Measurements from ENCODE around the gene KCNMA1.

KCNMA1 gene

DNA sequence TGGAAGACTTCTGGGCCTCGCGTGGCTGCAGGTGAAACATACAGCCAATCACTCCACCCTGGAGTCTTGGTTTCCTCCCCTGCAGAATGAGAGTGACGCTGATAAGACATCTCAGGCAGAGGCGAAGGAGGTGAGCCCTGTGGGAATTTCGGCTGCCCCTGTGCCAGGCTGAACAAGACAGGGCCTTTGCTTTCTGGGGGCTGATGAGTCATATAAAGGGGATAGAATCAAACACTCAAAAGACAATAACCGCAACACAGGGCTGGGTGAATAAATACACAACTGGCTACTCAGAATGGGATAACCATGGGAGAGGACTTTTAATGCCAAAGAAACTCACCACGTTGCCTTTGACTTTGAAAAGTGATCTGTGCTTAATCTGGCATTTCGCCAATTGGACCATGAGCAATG lies 143.8 kb downstream of the KCNMA1 start:
- no peak overlapping the region for H3K4me3 ChIP-seq (ENCODE audit: low read length)
- no peak overlapping the region for H3K27ac ChIP-seq (ENCODE audit: low read depth, low read length)
- no peaks in the 10 kb centered on the region for H3K27me3 ChIP-seq (ENCODE audit: insufficient read depth, low read length)
- no peak overlapping the region for H3K9ac ChIP-seq (ENCODE audit: low read depth, low read length)
- H3K4me1 ChIP-seq (ENCODE audit: insufficient read depth, low read length), result 0 out of 2 replicates have a peak, but pooled peaks cover 3% of the 10 kb centered on the region
- H3K36me3 ChIP-seq (ENCODE audit: insufficient read depth, low read length), result no peaks in the 10 kb centered on the region
- WGBS, result 96% methylated on average over 8 of the region's 8 CpGs
- H3K9me3 ChIP-seq (ENCODE audit: insufficient read depth, low read depth, low read length), result no peaks in the 10 kb centered on the region

DNA sequence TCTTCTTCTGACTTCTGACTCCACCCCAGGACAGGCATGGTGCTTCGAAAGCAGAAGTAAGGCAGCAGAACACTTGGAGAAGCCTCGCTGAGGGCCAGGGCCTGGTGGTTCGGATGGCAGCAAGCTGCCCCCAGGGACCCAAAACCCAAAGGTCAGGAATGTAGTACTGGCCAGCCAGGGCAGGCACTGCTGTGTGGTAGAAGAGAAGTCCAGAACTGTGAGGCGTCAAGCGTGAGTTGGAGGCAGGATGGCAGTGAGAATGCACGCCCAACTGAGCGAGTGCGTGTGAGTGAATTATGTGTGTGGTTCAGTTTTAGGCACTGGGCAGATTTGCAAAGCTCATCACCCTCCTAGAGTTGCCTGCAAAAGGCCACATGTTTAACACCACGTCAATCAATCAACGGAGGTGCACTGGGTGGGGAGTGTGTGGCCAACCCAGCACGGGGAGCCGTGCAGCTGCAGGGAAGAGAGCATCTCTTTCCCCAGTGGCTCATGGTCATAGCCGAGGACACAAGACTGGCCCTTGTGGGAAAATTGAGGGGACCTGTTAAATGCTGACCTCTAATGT lies 144.3 kb downstream of the KCNMA1 start:
- 93% methylated on average over 13 of the region's 13 CpGs for WGBS
- H3K27me3 ChIP-seq (ENCODE audit: insufficient read depth, low read length), result no peaks in the 10 kb centered on the region

DNA sequence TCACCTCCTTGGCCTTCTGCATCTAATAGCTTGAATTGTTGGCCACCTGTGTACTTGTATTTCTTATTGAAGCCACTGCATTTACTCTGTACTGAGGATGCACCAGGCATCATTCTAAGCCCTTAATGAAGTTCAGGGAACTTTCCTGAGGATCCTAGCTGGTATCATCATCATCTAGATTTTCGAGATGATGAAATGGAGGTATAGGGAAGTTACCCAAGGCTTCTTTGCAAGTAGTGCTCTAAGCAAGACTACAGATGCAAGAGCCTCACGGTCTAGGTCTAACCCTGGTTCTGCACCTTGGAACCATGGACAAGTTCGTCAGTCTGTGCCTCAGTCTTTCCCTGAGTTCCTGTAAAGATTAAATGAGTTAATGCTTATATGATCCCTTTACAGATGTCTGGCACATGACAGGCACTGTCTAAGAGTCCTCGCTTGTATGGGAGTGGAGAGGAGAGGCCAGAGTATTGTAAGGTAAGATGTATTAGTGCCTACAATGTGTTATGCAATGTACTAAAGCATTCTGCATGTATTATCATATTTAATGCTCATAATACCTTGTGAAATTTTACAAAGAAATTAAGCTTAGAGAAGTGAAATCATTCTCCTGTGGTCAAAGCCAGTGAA lies 145.1 kb downstream of the KCNMA1 start:
- H3K27me3 ChIP-seq (ENCODE audit: insufficient read depth, low read length), result no peaks in the 10 kb centered on the region
- H3K36me3 ChIP-seq (ENCODE audit: insufficient read depth, low read length), result no peaks in the 10 kb centered on the region
- no peak overlapping the region for H3K4me3 ChIP-seq (ENCODE audit: low read length)
- H3K4me1 ChIP-seq (ENCODE audit: insufficient read depth, low read length), result no peaks in the 10 kb centered on the region
- H3K27ac ChIP-seq (ENCODE audit: low read depth, low read length), result no peak overlapping the region
- WGBS, result 80% methylated on average over 4 of the region's 4 CpGs
- no peak overlapping the region for H3K9ac ChIP-seq (ENCODE audit: low read depth, low read length)
- H3K9me3 ChIP-seq (ENCODE audit: insufficient read depth, low read depth, low read length), result no peaks in the 10 kb centered on the region

More for the DNA sequence above, 144.3 kb downstream of the KCNMA1 start:
- 0 out of 2 replicates have a peak, but pooled peaks cover 3% of the 10 kb centered on the region for H3K4me1 ChIP-seq (ENCODE audit: insufficient read depth, low read length)
- no peaks in the 10 kb centered on the region for H3K9me3 ChIP-seq (ENCODE audit: insufficient read depth, low read depth, low read length)
- no peak overlapping the region for H3K4me3 ChIP-seq (ENCODE audit: low read length)
- no peak overlapping the region for H3K9ac ChIP-seq (ENCODE audit: low read depth, low read length)
- no peak overlapping the region for H3K27ac ChIP-seq (ENCODE audit: low read depth, low read length)
- H3K36me3 ChIP-seq (ENCODE audit: insufficient read depth, low read length), result no peaks in the 10 kb centered on the region

DNA sequence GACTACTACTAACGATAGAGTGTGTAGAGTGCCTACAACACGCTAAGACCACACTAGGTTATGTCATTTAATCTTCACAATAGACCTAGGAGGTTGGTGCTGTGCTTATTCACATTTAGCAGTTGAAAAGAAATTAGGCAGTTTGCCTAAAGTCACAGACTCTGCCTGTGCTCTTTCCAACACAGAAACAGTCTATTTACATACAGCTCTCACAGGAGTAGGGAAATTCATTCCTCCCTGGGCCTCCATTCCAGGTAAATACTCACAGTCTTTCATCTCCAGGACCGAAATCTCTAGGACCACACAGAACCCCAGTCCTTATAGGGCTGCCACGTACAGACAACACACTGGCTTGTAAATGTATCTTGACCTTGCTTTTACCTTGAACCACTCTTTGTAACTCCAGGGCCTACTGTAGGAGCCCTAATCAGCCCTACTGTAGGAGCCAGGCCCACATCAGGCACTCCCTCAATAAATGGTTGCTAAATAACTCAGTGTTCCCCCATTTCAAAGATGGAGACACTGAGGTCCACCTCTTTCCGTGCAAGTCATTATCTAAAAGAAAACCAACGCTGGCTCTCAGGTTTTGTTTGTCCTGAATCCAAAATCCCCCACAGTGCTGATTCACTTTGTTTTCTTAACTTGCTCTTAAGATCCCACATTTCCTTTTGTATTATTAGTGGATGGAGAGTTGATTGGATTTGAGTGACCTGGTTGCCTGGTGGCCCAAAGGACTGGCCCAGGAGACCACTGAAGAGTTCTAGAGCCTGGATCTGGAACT lies 146.9 kb downstream of the KCNMA1 start:
- Histone ChIP-seq H3K4me1 (ENCODE audit: insufficient read depth, low read length) (no peaks in the 10 kb centered on the region), H3K36me3 (ENCODE audit: insufficient read depth, low read length) (no peaks in the 10 kb centered on the region), H3K9me3 (ENCODE audit: insufficient read depth, low read depth, low read length) (no peaks in the 10 kb centered on the region), H3K27ac (ENCODE audit: low read depth, low read length) (no peak overlapping the region), H3K9ac (ENCODE audit: low read depth, low read length) (no peak overlapping the region), H3K27me3 (ENCODE audit: insufficient read depth, low read length) (no peaks in the 10 kb centered on the region), H3K4me3 (ENCODE audit: low read length) (no peak overlapping the region)
- 83% methylated on average over 4 of the region's 6 CpGs for WGBS

DNA sequence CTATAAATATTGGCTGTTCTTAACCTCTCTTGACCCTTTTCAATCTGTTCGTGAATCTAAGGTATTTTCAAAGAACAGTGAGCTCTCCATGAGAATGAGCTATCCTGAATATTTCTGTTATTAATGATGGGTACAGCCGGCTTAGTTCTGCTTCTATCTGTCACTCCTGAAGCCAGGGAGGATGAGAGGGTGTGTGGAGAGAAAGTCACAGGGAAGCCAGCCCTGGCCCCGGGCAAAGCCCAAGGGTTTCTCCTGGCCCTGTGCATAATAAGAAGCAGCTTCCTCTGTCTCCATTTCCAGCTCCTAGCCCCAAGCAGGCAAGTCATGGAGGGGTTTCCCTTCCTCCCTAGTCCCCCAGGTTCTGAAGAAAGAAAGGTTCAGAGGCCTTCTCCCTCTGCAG lies 151.1 kb downstream of the KCNMA1 start:
- no peaks in the 10 kb centered on the region for H3K27me3 ChIP-seq (ENCODE audit: insufficient read depth, low read length)
- no peaks in the 10 kb centered on the region for H3K4me1 ChIP-seq (ENCODE audit: insufficient read depth, low read length)
- WGBS, result 92% methylated on average over 3 of the region's 3 CpGs
- no peak overlapping the region for H3K27ac ChIP-seq (ENCODE audit: low read depth, low read length)
- no peak overlapping the region for H3K9ac ChIP-seq (ENCODE audit: low read depth, low read length)
- no peaks in the 10 kb centered on the region for H3K9me3 ChIP-seq (ENCODE audit: insufficient read depth, low read depth, low read length)
- no peaks in the 10 kb centered on the region for H3K36me3 ChIP-seq (ENCODE audit: insufficient read depth, low read length)
- no peak overlapping the region for H3K4me3 ChIP-seq (ENCODE audit: low read length)

DNA sequence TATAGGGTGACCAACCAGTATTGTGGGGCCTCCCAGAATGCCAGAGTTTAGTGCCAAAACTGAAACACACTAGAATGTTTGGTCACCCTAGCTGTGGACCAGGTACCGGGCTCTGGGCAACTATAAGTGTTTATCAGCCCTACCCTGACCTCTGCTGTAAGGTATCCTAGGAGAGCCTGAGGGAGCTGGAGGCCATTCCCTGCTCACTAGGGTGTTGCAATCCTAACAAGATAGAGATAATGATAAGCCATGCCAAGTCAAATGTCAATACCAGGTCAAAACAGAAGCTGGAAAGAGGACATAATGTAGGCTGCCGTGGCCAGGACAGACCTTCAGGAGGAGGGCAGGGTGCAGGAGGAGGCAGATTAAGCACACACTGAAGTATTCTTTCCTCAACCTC lies 151.8 kb downstream of the KCNMA1 start:
- Histone ChIP-seq H3K9me3 (ENCODE audit: insufficient read depth, low read depth, low read length) (no peaks in the 10 kb centered on the region), H3K4me1 (ENCODE audit: insufficient read depth, low read length) (no peaks in the 10 kb centered on the region), H3K36me3 (ENCODE audit: insufficient read depth, low read length) (no peaks in the 10 kb centered on the region), H3K27me3 (ENCODE audit: insufficient read depth, low read length) (no peaks in the 10 kb centered on the region), H3K27ac (ENCODE audit: low read depth, low read length) (no peak overlapping the region), H3K9ac (ENCODE audit: low read depth, low read length) (no peak overlapping the region), H3K4me3 (ENCODE audit: low read length) (no peak overlapping the region)
- 90% methylated on average over 2 of the region's 2 CpGs for WGBS

DNA sequence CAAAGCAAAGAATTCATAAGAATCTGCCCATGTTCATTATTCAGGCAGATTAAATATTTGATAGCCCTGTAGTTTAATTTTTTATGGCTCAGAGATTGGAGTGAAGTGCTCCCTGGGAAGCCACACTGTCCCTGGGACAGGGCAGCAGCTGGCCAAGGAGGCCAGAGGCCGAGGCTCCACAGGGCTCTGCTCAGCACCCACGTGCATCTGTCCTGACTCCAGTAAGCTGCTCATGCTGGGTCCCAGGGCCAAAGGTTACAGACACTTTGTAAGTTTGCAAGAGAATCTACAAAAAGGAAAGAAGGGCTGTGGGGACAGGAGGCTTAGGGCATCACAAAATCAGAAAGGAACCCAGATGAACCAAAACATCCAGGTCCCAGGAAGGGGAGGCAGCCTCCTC lies 155.5 kb downstream of the KCNMA1 start:
- 81% methylated on average over 2 of the region's 2 CpGs for WGBS
- H3K4me3 ChIP-seq (ENCODE audit: low read length), result no peak overlapping the region
- H3K9ac ChIP-seq (ENCODE audit: low read depth, low read length), result no peak overlapping the region
- no peak overlapping the region for H3K27ac ChIP-seq (ENCODE audit: low read depth, low read length)
- H3K27me3 ChIP-seq (ENCODE audit: insufficient read depth, low read length), result no peaks in the 10 kb centered on the region
- no peaks in the 10 kb centered on the region for H3K4me1 ChIP-seq (ENCODE audit: insufficient read depth, low read length)
- H3K36me3 ChIP-seq (ENCODE audit: insufficient read depth, low read length), result no peaks in the 10 kb centered on the region
- no peaks in the 10 kb centered on the region for H3K9me3 ChIP-seq (ENCODE audit: insufficient read depth, low read depth, low read length)

DNA sequence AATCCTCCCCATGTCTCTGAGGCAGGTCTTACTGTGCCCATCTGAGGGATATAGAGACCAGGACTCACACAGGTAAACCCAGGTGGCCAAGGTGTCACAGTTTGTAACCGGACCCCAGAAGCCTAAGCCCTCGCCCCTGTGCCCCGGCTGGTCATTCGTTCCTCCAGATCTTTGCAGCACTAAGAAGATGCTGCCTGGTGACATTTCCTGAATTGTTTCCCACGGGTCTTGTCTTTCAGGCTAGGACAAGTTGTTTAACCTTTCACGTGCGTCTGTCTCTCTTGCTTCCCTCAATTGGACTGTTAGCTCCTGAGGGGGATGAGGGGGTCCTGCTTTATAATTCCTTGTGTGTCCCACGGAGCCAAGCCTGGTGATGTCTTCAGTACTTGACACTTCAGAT lies 158.0 kb downstream of the KCNMA1 start:
- no peaks in the 10 kb centered on the region for H3K4me1 ChIP-seq (ENCODE audit: insufficient read depth, low read length)
- no peak overlapping the region for H3K9ac ChIP-seq (ENCODE audit: low read depth, low read length)
- H3K27ac ChIP-seq (ENCODE audit: low read depth, low read length), result no peak overlapping the region
- no peaks in the 10 kb centered on the region for H3K27me3 ChIP-seq (ENCODE audit: insufficient read depth, low read length)
- H3K9me3 ChIP-seq (ENCODE audit: insufficient read depth, low read depth, low read length), result no peaks in the 10 kb centered on the region
- H3K36me3 ChIP-seq (ENCODE audit: insufficient read depth, low read length), result no peaks in the 10 kb centered on the region
- 88% methylated on average over 8 of the region's 8 CpGs for WGBS
- no peak overlapping the region for H3K4me3 ChIP-seq (ENCODE audit: low read length)

DNA sequence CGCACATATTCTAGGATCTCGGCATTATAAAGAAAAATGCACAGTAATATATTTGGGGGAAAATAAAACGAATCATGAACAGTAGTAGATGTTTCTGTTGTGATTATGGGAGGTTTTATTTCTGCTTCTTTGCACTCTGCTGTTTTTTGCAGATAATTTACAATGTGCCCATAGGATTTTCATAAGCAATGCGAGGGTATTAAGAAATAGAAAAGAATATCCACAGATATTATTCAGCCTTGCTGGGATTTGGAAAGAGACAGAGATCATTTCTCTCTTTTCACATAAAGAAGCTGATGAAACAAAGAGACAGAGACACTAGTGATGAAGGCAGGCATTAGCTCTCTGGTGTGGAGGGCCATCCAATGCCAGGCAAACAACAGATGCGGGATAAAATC lies 158.6 kb downstream of the KCNMA1 start:
- Histone ChIP-seq H3K27me3 (ENCODE audit: insufficient read depth, low read length) (no peaks in the 10 kb centered on the region), H3K36me3 (ENCODE audit: insufficient read depth, low read length) (no peaks in the 10 kb centered on the region), H3K9ac (ENCODE audit: low read depth, low read length) (no peak overlapping the region), H3K27ac (ENCODE audit: low read depth, low read length) (no peak overlapping the region), H3K9me3 (ENCODE audit: insufficient read depth, low read depth, low read length) (no peaks in the 10 kb centered on the region), H3K4me3 (ENCODE audit: low read length) (no peak overlapping the region), H3K4me1 (ENCODE audit: insufficient read depth, low read length) (no peaks in the 10 kb centered on the region)
- 79% methylated on average over 3 of the region's 5 CpGs for WGBS

DNA sequence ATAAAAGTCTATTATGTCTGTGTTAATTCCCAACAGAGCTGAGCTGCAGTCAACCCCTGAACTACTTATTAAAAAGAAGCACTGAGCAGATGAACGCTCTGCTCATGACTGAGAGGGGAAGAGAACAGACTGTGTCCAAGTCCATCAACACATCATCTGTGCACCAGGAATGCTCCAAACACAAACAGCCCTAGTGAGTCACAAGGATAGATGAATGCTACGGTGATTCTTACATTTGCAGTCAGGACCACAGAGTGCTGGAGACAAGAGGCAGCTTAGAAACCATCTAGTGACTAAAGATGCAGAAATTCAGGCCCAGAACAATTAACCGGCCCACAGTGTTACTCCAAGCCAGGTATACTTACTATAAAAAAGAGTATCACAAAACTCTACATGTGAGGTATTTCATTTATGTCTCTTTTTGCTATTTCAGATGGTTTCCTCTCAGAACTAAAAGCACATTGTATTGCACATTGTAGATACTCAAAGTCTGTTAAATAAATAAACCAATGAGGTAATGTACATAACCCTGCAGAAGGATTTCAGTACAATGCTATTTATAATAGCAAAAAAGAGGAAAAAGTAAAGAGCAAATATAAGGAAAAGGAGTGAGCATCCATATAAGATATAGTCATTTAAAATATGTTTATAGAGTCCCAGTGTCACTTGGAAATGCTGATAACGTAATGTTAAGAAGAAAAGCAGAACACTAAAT lies 159.2 kb downstream of the KCNMA1 start:
- Histone ChIP-seq H3K9me3 (ENCODE audit: insufficient read depth, low read depth, low read length) (no peaks in the 10 kb centered on the region), H3K27me3 (ENCODE audit: insufficient read depth, low read length) (no peaks in the 10 kb centered on the region), H3K9ac (ENCODE audit: low read depth, low read length) (no peak overlapping the region), H3K36me3 (ENCODE audit: insufficient read depth, low read length) (no peaks in the 10 kb centered on the region), H3K4me1 (ENCODE audit: insufficient read depth, low read length) (no peaks in the 10 kb centered on the region), H3K4me3 (ENCODE audit: low read length) (no peak overlapping the region), H3K27ac (ENCODE audit: low read depth, low read length) (no peak overlapping the region)
- WGBS, result 77% methylated on average over 4 of the region's 4 CpGs

DNA sequence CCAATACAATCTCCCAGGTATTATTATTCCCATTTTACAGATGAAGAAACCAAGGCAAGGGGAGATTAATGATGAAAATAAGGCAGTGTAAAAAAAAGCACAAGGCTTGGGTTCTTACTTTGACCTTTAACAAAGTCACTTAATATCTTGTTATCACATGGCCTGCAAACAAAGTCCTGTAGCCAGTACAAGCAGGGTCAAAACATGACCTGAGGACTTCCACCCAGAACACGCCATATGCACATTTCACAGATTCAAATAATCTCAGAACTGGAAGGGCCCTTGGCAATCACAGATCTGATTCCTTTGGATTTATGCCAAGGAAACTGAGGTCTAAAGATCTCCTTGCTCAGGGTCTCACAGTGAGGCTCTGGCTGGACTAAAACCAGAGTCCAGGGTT lies 162.1 kb downstream of the KCNMA1 start:
- H3K4me3 ChIP-seq (ENCODE audit: low read length), result no peak overlapping the region
- no peaks in the 10 kb centered on the region; the same call in 1 of the 2 replicates for H3K9me3 ChIP-seq (ENCODE audit: insufficient read depth, low read depth, low read length)
- no peaks in the 10 kb centered on the region for H3K27me3 ChIP-seq (ENCODE audit: insufficient read depth, low read length)
- 95% methylated on average over 1 of the region's 1 CpG for WGBS
- H3K36me3 ChIP-seq (ENCODE audit: insufficient read depth, low read length), result no peaks in the 10 kb centered on the region
- no peak overlapping the region for H3K27ac ChIP-seq (ENCODE audit: low read depth, low read length)
- H3K9ac ChIP-seq (ENCODE audit: low read depth, low read length), result no peak overlapping the region
- H3K4me1 ChIP-seq (ENCODE audit: insufficient read depth, low read length), result no peaks in the 10 kb centered on the region

Measured in HUES64 (cell line).